Neural cell (in vitro differentiated cells): ENCODE results near the gene NECTIN1.

Experiments
- EZH2 ChIP-seq: fragments of 200-600, 300-800 bp; shearing (Covaris generic), sonication (generic); IDR thresholded peaks from 2 replicates; pipeline ENCODE4 v1.6.1; 2014; ENCODE audit warnings: antibody characterized with exemption, low read length, borderline replicate concordance, mild to moderate bottlenecking; ENCODE audit not compliant: insufficient read depth, poor library complexity, severe bottlenecking
- POLR2AphosphoS5 ChIP-seq: IDR thresholded peaks from 2 replicates; pipeline ENCODE4 v1.6.1; 2012
- RAD21 ChIP-seq: fragments of 450-650 bp; conservative IDR thresholded peaks from 2 replicates; pipeline ENCODE4 v1.6.1; 2014; ENCODE audit warnings: antibody characterized with exemption, mild to moderate bottlenecking, moderate library complexity
- SMC3 ChIP-seq: fragments of 450-650 bp; conservative IDR thresholded peaks from 2 replicates; pipeline ENCODE4 v1.6.1; 2014; ENCODE audit warnings: antibody characterized with exemption, mild to moderate bottlenecking, moderate library complexity; ENCODE audit not compliant: poor library complexity
- TF ChIP-seq, protein P1 (sequence below): fragments of 450-650 bp; IDR thresholded peaks from 2 replicates; pipeline ENCODE4 v1.5.1; 2014; ENCODE audit warnings: antibody characterized with exemption, mild to moderate bottlenecking, moderate library complexity; ENCODE audit not compliant: poor library complexity, severe bottlenecking
- TF ChIP-seq, protein P2 (sequence below): IDR thresholded peaks from 2 replicates; pipeline ENCODE4 v1.6.1; 2012; ENCODE audit warnings: borderline replicate concordance

DNA sequence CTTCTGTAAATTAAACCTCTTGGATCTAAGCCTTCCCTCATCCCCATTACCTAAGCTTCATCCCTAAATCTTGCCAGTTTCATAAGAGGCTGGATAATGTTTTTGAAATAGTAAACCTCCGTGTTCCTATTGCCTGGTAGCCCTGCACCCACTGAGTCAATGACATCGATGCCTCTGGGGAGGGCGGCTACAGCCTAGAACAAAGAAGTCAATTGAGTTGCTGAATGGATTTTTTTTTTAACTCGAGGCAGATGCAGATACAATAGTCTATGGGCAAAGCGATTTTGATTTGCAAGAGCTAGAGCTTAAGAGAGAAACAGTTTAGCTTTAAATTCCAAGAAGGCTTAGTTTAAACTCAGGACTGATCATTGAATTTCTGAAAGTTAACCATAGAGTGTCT is 121.3 kb downstream of the NECTIN1 start:
- TF ChIP-seq, protein P1, sequence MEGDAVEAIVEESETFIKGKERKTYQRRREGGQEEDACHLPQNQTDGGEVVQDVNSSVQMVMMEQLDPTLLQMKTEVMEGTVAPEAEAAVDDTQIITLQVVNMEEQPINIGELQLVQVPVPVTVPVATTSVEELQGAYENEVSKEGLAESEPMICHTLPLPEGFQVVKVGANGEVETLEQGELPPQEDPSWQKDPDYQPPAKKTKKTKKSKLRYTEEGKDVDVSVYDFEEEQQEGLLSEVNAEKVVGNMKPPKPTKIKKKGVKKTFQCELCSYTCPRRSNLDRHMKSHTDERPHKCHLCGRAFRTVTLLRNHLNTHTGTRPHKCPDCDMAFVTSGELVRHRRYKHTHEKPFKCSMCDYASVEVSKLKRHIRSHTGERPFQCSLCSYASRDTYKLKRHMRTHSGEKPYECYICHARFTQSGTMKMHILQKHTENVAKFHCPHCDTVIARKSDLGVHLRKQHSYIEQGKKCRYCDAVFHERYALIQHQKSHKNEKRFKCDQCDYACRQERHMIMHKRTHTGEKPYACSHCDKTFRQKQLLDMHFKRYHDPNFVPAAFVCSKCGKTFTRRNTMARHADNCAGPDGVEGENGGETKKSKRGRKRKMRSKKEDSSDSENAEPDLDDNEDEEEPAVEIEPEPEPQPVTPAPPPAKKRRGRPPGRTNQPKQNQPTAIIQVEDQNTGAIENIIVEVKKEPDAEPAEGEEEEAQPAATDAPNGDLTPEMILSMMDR = no peak
- TF ChIP-seq EZH2 (no peak), POLR2AphosphoS5 (no peak), SMC3 (no peak), RAD21 (no peak)
- TF ChIP-seq, protein P2, sequence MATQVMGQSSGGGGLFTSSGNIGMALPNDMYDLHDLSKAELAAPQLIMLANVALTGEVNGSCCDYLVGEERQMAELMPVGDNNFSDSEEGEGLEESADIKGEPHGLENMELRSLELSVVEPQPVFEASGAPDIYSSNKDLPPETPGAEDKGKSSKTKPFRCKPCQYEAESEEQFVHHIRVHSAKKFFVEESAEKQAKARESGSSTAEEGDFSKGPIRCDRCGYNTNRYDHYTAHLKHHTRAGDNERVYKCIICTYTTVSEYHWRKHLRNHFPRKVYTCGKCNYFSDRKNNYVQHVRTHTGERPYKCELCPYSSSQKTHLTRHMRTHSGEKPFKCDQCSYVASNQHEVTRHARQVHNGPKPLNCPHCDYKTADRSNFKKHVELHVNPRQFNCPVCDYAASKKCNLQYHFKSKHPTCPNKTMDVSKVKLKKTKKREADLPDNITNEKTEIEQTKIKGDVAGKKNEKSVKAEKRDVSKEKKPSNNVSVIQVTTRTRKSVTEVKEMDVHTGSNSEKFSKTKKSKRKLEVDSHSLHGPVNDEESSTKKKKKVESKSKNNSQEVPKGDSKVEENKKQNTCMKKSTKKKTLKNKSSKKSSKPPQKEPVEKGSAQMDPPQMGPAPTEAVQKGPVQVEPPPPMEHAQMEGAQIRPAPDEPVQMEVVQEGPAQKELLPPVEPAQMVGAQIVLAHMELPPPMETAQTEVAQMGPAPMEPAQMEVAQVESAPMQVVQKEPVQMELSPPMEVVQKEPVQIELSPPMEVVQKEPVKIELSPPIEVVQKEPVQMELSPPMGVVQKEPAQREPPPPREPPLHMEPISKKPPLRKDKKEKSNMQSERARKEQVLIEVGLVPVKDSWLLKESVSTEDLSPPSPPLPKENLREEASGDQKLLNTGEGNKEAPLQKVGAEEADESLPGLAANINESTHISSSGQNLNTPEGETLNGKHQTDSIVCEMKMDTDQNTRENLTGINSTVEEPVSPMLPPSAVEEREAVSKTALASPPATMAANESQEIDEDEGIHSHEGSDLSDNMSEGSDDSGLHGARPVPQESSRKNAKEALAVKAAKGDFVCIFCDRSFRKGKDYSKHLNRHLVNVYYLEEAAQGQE = no peak
